Left cardiac atrium (tissue), 4 donors: ENCODE data around the gene MDM4. TPM values are rescaled to one million over a fixed set of nuclear protein-coding genes. Genes with fewer than 3 reads are reported as not detected.
A peak's percentile ranks its signal among the peaks of the same experiment; 100 is the strongest.
"Not testable (repeated sequence)": the region's sequence is repeated elsewhere in the genome, so short reads cannot be mapped to it uniquely, and the experiment has no call there.

Experiments used
- ATAC-seq, 2 donors: fragments of 200-7000 bp; cut with Tn5 transposase; one replicate each; pipeline ENCODE4 v1.9.1; 2020; ENCODE audit warnings: mild to moderate bottlenecking in 2 of 2, moderate library complexity in 2 of 2
- DNase-seq: peaks from one replicate; pipeline ENCODE4 v3.0.0-alpha.2; 2020
- intact Hi-C, 2 donors: fragments of 100-400 bp; cut with DNase I; formaldehyde crosslinking; loops; one replicate each; pipeline versions ENCODE4 v1.14.1 to v1.15.1; 2022 to 2023
- total RNA-seq, 2 donors: library from RNA; stranded (reverse); fragmentation: NEBNext Ultra II Directional; extraction: Animal tissue kit (Norgen Biotek cat#: 25700); gene quantifications; one replicate each; pipeline ENCODE4 v1.2.1, GENCODE V29; 2021
- donor health status: DM: no; HTN: yes; CAD: no.
- donor health status: DM: no; HTN: yes; CAD: no; lungs with severe emphysema.
- donor health status: DM: yes; HTN: yes; CAD: no.
- donor health status: Dilated cardiomyopathy.

The MDM4 gene
- total RNA-seq, 2 donors from 2014 or later: 34.7 to 41.7 TPM

DNA sequence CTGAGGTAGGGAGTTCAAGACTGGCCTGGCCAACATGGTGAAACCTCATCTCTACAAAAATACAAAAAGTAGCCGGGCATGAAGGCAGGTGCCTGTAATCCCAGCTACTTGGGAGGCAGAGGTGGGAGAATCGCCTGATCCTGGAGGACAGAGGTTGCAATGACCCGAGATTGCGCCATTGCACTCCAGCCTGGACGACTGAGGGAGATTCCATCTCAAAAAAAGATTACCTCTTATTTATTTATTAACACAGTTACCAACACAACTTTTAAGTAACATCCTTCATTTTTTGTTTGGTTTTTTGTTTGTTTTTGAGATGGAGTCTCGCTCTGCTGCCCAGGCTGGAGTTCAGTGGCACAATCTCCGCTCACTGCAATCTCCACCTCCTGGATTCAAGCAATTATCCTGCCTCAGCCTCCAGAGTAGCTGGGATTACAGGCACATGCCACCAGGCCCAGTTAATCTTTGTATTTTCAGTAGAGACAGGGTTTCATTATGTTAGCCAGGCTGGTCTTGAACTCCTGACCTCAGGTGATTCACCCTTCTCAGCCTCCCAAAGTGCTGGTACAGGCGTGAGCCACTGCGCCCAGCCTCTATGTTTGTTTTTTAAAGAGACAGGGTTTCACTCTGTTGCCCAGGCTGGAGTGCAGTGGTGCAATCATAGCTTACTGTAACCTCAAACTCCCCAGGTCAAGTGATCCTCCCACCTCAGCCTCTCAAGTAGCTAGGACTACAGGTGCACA, 29.5 kb upstream of the MDM4 start:
- ATAC-seq, intact Hi-C loops, DNase-seq: not testable (repeated sequence)

DNA sequence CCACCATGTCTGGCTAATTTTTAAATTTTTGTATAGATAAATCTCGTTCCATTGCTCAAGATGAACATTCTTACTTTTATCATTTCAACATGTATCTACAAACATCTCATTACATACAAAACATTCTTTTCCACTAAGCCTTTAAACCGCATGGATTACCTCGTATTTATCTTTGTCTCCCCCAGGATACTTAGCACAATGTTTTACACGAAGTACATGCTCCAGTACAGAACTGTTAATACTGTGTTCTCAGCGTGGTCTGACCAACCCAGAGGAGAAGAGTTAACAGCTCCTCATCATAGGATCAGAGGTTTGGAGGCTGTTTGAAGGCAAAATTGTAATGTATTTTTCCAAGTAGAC, 29.0 kb upstream of the MDM4 start:
- no peak for ATAC-seq
- no peak for DNase-seq
- intact Hi-C loops: no loop called here

DNA sequence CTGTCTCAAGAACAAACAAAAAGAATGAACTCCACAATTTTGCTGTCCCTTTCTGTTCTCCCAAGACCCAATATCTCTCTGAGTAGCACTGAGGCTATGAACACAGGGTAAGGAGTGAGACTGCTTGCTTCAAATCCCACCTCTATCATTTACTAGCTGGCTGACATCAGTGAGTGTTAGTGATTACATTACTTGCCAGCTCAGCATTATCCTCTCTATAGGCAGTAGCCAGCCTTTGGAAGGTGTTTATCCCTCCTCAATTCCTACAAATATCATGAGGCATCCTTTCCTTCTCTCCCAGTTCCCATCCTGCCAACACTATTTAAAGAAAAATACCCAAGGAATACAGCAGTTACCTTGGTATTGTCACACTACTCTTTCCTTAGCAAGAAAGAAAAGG, 24.6 kb upstream of the MDM4 start:
- DNase-seq (no peak), ATAC-seq (no peak)
- intact Hi-C loops: no loop called here

DNA sequence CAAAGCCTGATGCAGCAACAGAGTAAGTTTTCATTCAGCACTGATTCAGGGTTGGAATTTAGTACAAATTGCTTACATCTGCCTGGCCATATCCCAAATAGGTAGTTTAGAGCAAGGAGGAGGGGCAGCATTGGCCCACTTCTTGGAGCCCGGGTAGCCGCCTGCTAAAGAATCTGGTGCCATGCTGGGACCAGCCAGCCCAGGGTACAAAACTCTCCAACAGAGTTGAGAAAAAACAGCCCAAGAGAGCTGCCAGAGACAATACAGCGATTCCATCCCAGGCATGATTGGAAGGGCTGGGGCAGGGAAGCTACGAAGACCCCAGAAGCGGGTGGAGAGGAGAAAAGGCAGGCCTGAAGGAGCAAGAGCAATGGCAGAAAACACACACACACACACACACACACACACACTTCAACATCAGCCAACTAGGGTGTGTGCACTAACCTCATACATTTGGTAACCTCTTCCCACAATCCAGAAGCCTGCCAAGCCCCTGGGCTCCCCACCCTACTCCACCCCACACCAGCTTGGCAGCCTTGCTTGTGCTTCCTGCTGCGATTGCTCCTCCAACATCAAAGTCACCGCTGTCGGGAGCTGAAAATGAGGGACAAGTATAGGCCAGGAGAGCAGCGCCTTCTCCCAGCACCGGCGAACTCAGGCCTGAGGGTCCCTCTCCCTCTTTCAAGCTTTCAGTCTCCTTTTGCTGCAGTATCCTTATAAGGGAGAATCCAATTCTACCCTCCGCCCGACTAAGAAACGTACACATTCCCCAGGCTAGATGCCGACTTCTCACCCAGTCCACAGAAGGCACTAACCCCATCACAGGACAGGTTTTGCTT, 22.8 kb upstream of the MDM4 start:
- ATAC-seq: peak; percentile 53 to 76
- intact Hi-C loops: no loop called here

DNA sequence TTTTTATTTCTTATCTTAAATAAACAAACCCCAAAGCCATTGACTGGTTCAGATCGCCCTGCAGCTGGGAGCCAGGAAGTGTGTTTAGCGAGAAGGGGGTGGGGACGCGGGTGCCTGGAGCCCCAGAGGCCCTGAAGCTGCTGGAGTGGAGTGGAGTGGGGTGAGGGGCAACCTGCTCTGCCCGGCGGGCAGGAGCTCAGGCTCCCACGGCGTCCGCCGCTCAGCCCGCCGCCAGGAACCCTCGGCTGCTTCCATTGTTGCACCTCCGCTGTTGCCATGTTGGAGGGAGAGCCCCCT, 22.3 kb upstream of the MDM4 start:
- DNase-seq (peak; percentile 69), ATAC-seq (peak; percentile 74 to 76)
- intact Hi-C loops: loop anchor here in 1 of 2 donors (2.0 kb wide), 1 partner anchor 47 kb away; no protein-coding TSS in a partner anchor

More for the DNA sequence above, 22.8 kb upstream of the MDM4 start:
- DNase-seq: peak; percentile 84

DNA sequence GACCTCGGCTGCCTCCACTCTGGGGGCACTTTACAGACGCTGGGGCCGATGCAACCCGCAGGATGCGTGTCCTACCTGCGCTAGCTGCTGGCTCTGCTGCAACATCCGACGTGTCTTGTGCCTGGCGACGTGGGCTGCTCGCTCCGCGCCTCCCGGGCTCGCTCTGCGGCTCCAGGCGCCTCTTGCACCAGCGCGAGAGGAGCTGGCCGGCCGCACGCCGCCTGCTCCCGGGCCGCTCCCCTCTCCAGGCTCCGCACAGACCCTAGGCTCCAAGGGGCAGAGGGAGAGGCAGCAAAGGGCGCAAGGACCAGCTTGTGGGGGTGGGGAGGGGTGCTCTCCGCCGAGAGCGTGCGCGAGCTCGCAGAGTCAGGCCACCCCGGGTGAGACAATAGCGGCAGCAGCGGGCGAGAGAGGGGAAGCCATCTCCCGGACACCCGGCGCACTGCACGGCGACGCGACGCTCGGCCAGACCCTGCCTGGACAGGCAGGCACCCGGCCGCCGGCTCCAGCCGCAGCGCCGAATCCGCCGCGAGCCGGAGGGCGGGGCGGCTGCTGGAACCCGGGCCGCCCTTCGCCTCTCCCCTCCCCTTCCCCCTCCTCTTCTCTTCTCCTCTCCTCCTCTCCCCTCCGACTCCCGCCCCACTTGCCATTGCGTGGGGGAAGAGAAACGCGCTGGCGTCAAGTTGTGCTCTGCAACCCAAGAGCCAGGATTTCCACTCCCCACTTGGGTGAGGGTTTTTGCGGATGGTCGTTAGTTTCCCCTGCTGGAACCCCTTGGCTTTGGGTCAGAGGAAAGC, 21.7 kb upstream of the MDM4 start, which contains the start of gene PIK3C2B:
PIK3C2B (minus strand) TSS at position 525 of the 797 bp plus-strand sequence. CDS start 25,003 bp downstream, outside the sequence.
- ATAC-seq (peak; percentile 94 to 95), DNase-seq (peak; percentile 90)
- intact Hi-C loops: loop anchor here in 1 of 2 donors (2.0 kb wide), 1 partner anchor 48 kb away; no protein-coding TSS in a partner anchor

DNA sequence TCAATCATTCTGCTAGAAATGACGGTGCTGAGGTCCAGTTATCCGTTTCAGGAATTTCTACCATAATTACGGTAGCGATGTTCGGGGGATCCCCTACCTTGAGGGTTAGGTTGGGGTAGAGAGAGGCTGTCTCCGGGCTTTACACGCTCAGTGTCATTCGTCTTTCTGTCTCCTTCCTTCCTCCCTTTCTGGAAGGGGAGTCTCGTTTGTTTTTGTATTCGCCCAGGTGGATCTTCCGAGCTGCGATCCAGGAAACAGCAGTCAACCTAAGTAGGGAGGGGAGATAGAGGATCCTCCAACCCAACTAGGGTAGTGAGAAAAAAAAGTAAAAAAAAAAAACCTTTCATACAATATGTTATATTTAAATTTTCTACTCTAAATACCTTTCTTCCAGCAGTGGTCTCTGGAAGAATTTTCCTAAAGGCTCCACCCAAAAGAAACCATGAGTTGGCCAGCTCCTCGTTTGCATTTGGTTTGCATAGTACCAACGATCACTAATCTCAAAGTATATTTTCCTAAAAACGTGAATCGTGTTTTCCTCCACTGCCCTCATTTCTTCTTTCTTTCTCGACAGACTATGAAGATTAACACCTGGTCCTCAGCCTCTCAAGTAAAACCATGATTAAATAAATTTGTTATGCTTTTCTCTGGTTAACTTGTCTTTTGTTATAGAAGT, 21.0 kb upstream of the MDM4 start:
- intact Hi-C loops: loop anchor here in 1 of 2 donors (2.0 kb wide), 1 partner anchor 48 kb away; no protein-coding TSS in a partner anchor
- no peak for DNase-seq
- ATAC-seq: no peak

DNA sequence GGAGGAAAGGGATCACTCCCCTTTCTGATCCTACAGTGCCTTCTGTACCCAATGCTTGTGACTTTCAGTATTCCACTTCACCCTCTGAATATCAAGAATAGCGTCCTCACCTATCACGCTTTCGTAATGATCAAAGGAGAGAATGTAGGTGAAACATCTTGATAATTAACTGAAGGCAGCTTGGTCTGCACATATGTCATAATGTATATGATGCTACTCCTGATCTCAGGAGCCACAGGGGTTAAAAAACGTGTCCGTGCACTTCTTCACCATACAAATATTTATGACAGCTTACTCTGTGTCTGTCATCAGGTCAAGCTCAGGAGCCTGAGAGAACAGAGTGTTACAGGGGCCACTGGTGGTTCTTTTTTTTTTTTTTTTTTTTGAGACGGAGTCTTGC, 20.4 kb upstream of the MDM4 start:
- DNase-seq: no peak
- intact Hi-C loops: loop anchor here in 1 of 2 donors (2.0 kb wide), 1 partner anchor 49 kb away; no protein-coding TSS in a partner anchor
- ATAC-seq: no peak

DNA sequence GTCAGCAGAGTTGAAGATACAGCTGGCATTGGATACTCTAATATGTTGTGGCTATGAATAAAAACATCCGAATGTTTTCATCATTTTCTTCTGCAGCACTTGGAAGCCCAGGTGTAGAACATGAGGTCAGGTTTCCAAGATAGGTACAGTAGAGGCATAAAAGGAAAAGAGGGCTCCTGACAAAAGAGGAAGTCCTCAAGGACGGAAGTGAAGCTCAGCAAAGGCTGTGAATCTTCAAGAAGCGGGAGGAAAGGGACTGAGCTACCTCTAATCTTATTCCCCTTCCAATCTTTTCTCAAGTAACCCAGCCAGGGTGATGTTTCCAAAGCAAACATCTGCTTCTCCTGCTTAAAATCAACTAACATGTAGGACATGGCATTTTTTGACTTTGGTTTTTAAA, 17.2 kb upstream of the MDM4 start:
- intact Hi-C loops: no loop called here
- DNase-seq (no peak), ATAC-seq (no peak)

DNA sequence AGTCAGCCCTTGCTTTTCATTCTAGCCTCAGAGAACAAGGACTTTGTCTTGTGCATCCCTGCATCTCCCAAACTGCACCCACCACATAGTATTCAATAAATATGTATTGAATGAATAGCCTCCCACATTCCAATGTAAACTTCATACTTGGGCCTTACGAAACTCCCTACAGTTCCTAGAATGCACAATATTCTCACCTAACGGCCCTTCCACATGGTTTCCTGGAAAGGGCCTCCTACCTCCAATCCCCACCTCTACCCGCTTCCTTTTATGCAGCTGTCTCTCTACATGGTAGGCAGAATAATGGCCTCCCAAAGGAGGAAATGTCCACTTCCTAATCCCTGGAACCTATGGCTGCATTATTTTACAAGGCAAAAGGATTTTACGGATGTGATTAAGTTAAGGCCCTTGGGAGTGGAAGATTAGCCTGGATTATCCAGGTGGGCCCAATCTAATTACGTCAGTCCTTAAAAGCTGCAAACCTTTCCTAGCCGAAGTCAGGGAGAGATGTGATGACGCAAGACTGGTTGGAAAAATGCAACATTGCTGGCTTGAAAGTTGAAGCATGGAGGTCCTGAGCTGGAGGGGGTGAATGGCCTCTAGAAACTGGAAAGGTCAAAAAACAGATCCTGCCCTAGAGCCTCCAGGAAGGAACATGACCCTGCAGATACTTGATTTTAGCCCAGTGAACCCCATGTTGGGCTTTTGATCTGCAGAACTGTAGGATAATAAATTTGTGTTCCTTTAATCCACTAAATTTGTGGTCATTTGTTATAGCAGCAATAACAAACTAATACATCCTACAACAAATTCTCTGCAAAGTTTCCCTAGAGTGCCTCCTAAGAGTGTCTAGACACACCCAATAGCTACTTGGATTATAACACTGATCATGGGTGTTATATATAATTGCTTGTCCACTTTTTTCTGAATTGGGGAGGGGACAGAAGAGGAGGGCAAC, 16.4 kb upstream of the MDM4 start:
- DNase-seq (no peak), ATAC-seq (no peak)
- intact Hi-C loops: loop anchor here (5.0 kb wide), 2 partner anchors 52 to 67 kb away; no protein-coding TSS in a partner anchor

DNA sequence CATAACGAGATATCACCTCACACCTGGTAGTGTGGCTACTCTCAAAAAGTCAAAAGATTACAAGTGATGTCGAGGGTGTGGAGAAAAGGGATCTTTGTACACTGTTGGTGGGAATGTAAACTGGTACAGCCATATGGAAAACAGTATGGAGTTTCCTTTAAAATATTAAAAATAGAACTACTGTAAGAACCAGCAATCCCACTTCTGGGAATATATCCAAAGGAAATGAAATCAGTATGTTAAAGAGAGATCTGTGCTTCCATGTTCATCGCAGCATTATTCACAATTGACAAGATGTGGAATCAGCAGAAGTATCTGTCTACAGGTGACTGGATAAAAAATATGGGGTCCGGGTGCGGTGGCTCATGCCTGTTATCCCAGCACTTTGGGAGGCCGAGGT, 14.0 kb upstream of the MDM4 start:
- ATAC-seq (no peak), DNase-seq (no peak)
- intact Hi-C loops: loop anchor here (5.0 kb wide), 2 partner anchors 55 to 70 kb away; no protein-coding TSS in a partner anchor

DNA sequence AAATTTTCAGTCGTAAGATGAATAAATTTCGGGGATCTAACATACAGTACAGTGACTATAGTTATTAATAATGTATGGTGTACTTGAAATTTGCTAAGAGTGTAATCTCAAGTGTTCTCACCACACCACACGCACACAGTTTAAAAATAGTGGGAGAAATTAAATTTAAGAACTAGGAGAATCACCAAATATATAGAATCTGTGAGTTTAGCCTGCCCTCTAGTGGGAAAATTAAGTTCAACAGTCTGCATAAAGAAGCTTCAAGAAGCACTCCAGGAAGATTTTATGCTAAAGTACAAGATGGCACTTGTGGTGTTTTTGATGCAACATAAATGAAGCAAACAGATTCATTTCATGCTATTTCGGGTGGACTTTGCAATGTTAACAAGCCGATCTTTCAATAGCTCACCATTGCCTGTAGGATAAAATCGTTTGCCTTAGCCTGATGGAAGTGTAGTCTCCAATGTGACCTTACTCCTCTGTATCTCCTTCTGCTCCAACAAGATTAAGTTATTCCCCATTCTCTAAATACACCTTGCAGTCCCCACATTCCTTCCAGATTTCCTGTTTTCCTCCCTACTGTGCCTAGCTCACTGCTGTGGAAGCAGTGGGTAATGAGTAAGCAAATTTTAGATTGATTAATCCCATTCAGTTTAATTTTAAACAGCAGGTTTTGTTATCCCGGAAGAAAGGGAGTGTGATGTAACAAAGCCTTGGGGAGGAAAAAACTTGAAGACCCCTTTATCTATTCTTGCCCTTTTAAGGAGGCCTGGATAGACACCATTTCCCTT, 12.9 kb upstream of the MDM4 start:
- ATAC-seq (no peak), DNase-seq (no peak)
- intact Hi-C loops: loop anchor here (5.0 kb wide), 2 partner anchors 56 to 71 kb away; no protein-coding TSS in a partner anchor

DNA sequence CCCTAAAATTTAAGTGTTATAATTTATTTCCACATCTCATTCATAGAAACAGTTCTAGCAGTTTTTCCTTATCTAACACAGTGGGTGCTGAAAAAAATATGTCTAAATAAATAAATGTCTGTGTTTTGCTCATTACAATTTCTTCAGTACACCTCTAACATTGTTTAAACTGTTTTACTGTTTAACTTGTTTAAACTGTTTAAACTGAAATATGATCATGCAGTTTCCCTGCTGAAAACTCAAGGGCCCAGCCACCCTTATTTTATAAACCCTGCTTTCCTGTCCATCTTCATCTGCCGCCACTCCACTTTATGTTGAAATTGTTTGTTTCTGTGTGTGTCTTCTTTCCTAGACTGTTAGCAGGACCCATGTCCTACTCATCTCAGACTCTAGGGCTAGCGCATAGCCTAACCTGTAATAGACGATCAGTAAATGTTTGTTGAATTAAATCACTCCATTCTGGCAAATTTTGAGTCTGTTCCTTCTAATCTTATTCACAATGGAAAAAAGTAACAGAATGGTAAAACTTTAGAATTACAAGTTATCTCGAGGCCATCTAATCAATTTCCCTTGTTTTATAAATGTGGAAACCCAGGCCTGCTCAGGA, 12.2 kb upstream of the MDM4 start:
- intact Hi-C loops: loop anchor here (5.0 kb wide), 2 partner anchors 57 to 72 kb away; no protein-coding TSS in a partner anchor
- ATAC-seq: no peak
- DNase-seq: no peak

DNA sequence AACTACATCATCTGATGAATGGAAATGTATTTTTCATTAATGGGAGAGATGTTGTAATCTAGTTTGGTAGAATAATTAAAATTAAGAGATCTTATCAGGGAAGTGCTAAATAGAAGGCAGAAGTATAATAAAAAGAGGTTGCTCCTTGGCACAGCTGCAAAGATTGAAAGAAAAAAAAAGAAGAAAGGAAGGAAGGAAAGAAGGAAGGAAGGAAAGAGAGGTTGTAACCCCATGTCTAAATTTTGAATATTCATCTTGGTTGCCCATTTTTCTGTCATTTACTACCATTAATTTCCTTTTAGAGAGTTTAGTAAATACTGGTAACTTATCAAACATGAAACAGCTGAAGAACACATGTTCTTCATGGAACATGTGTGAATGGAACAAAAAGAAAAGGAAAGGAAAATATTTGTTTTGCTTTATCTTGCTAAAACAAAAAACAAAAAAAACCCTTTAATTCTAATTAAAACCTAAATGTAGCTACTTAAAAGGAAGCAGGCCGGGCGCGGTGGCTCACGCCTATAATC, 10.5 kb upstream of the MDM4 start:
- intact Hi-C loops: no loop called here
- DNase-seq: no peak
- ATAC-seq: no peak

DNA sequence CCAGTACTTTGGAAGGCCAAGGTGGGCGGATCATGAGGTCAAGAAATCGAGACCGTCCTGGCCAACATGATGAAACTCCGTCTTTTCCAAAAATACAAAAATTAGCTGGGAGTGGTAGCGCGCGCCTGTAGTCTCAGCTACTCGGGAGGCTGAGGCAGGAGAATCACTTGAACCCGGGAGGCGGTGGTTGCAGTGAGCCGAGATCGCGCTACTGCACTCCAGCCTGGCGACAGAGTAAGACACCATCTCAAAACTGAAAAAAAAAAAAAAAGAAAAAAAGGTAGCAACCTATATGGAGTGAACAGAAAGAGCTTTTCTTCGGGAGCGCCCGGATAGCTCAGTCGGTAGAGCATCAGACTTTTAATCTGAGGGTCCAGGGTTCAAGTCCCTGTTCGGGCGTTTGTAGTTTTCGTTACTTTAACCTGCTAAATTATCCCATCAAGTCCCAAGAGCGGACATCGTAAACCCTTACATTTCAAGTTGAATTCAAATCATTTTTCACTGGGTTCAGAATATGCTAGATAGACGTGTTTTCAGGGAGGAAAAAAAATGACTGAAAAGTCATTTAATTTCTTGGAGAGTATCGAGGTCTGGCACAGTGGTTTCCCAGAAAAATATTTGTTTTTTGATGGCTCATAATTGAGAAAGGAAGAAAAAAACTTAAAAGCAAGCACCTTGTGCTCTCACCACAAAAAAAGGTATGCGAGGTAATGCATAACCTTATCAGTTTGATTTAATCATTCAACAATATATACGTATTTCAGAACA, 9.8 kb upstream of the MDM4 start:
- intact Hi-C loops: no loop called here
- peak; percentile 73 for DNase-seq
- peak; percentile 77 to 94 for ATAC-seq
